ENCODE measurements around the gene CRYBG2. TPM values are rescaled to one million over a fixed set of nuclear protein-coding genes. Genes with fewer than 3 reads are reported as not detected.
A peak's percentile ranks its signal among the peaks of the same experiment; 100 is the strongest.

The CRYBG2 gene
- total RNA-seq, 1 donor from 2014 or later, result 0.27 TPM

DNA sequence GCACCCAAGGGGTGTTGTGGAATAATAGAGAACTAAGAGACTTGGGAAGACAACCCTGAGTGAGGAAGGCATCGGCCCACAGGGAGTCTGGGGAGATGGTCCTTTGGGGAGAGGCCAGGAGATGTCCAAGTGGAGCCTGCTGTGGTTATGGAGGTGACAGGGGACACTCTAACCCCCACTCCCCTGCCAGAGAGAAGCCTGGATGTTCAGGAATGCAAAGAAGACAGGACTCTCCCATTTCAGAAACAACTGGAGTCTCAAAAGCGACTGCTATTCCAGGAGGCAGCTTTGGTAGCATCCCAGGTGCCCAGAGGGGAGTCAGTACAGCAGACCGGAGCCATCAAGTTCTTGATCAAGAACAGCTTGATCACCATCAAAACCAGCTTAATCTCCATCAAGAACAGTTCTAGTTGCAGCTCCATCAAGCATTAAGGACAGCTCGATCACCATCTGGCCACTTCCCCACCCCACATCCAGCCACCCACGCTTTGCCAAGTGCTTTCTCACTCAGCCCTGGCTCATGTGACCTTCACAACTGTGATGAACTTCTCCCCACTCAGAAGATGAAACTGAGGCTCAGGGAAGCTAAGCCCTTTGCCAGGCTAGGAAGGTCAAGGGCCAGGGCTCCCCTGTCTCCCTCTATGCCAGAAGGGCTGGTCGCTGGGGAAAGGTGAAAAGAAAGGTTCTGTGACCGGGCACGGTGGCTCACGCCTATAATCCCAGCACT lies 35.4 kb downstream of the CRYBG2 start:
- ChIA-PET CTCF (interaction anchor here (1.2 to 11.7 kb wide), 6 partner anchors 11 to 149 kb away, joined by 3 to 372 read pairs (median 10); partner anchors contain the start of genes CEP85, SH3BGRL3 and ZNF593), POLR2A (interaction anchor here (0.6 to 14.1 kb wide), 16 partner anchors 10 to 1390 kb away, joined by 3 to 1638 read pairs (median 4); partner anchors contain the start of genes CEP85, HMGN2, PDIK1L and SH3BGRL3)
- H3K9me3 Mint-ChIP-seq, result no peaks in the 10 kb centered on the region
- intact Hi-C loops (cut with micrococcal nuclease), result no loop called here
- peak; percentile 5 for ATAC-seq (ENCODE audit: low read depth)
- no peaks in the 10 kb centered on the region for H3K27me3 Mint-ChIP-seq
- TF ChIP-seq, protein P1, sequence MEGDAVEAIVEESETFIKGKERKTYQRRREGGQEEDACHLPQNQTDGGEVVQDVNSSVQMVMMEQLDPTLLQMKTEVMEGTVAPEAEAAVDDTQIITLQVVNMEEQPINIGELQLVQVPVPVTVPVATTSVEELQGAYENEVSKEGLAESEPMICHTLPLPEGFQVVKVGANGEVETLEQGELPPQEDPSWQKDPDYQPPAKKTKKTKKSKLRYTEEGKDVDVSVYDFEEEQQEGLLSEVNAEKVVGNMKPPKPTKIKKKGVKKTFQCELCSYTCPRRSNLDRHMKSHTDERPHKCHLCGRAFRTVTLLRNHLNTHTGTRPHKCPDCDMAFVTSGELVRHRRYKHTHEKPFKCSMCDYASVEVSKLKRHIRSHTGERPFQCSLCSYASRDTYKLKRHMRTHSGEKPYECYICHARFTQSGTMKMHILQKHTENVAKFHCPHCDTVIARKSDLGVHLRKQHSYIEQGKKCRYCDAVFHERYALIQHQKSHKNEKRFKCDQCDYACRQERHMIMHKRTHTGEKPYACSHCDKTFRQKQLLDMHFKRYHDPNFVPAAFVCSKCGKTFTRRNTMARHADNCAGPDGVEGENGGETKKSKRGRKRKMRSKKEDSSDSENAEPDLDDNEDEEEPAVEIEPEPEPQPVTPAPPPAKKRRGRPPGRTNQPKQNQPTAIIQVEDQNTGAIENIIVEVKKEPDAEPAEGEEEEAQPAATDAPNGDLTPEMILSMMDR (IDR thresholded peaks at IDR 0.05), result no peak
- peaks cover 42% of the 10 kb centered on the region for H3K36me3 Mint-ChIP-seq (ENCODE audit: low read depth)
- peak overlapping the region; percentile 96 for H3K4me3 Mint-ChIP-seq
- H3K27ac Mint-ChIP-seq, result peak overlapping the region; percentile 98
- H3K4me1 Mint-ChIP-seq, result peaks cover 95% of the 10 kb centered on the region
- DNase-seq, result peak; percentile 26

DNA sequence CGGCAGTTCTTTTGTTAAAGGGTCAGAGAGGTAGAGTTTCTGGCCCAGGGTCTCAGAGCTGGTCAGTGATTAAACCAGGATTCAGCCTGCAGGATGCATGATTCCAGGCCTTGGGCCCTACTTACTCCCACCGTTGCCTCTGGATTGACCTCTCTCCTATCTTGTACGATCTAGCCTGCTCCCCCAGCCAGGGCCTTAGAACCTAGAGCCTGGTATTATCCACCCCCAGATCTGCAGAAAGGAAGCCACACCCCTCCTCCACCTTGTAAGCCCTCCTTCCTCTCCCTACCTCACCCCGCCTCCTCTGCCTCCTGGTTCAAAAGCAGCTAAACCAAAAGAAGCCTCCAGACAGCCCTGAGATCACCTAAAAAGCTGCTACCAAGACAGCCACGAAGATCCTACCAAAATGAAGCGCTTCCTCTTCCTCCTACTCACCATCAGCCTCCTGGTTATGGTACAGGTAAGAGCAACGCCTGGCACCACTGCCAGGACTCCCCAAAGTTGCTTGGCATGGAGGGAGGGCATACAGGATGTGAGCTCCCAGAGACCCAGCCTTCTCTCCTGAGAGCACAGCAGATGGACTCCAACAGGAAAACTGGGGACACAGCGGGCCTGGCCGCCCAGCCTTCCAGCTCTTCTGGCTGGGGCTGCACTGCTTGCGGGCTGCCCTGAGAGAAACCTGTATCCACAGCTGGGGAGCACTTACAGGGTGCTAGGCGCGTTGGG lies 36.2 kb downstream of the CRYBG2 start, which contains the start of gene CD52:
TSS of gene CD52 (plus strand) at position 347 of the 726 bp plus-strand sequence. CDS start at position 407, 60 bp downstream.
- intact Hi-C loops (cut with micrococcal nuclease), result loop anchor here (1.0 kb wide), 1 partner anchor 83 kb away; the partner anchor contains the start of gene CEP85
- peaks cover 35% of the 10 kb centered on the region for H3K36me3 Mint-ChIP-seq (ENCODE audit: low read depth)
- H3K4me3 Mint-ChIP-seq, result peak within 1 kb of the TSS; percentile 96
- peak within 1 kb of the TSS; percentile 98 for H3K27ac Mint-ChIP-seq
- peak; percentile 36 for DNase-seq
- no peaks in the 10 kb centered on the region for H3K27me3 Mint-ChIP-seq
- ChIA-PET POLR2A (interaction anchor here (0.6 to 14.1 kb wide), 12 partner anchors 10 to 1904 kb away, joined by 3 to 1638 read pairs (median 5); partner anchors contain the start of genes CEP85, HMGN2, SH3BGRL3 and STPG1), CTCF (interaction anchor here (1.2 to 11.7 kb wide), 6 partner anchors 10 to 148 kb away, joined by 3 to 372 read pairs (median 10); partner anchors contain the start of genes CEP85, SH3BGRL3 and ZNF593)
- ATAC-seq (ENCODE audit: low read depth), result peak; percentile 64
- no peaks in the 10 kb centered on the region for H3K9me3 Mint-ChIP-seq
- H3K4me1 Mint-ChIP-seq, result peaks cover 96% of the 10 kb centered on the region
- TF ChIP-seq, protein P1 (IDR thresholded peaks at IDR 0.05), result no peak

DNA sequence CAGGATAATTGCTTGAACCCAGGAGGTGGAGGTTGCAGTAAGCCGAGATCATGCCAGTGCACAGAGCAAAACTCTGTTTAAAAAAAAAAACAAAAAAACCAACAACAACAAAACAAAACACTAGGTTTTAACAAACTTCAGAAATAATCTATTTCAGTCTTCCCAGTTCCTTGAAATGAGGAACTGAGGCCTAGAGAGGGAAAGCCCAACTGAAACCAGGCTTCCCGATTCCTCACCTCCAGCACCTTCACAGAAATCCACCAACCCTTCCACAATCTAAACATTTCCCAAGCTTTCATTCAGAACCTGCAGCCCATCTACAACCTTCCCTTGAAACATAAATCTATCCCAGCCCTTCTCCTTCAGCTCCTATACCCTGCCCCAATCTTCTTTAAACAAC lies 36.8 kb downstream of the CRYBG2 start:
- TF ChIP-seq, protein P1 (IDR thresholded peaks at IDR 0.05), result no peak
- ChIA-PET POLR2A (interaction anchor here (0.7 to 14.1 kb wide), 9 partner anchors 9 to 1904 kb away, joined by 3 to 1638 read pairs (median 6); partner anchors contain the start of genes CEP85, HMGN2, SH3BGRL3 and STPG1), CTCF (interaction anchor here (1.8 to 11.7 kb wide), 4 partner anchors 29 to 148 kb away, joined by 5 to 372 read pairs (median 127); partner anchors contain the start of genes CEP85, SH3BGRL3 and ZNF593)
- intact Hi-C loops (cut with micrococcal nuclease), result loop anchor here (1.0 kb wide), 1 partner anchor 83 kb away; the partner anchor contains the start of gene CEP85
- ATAC-seq (ENCODE audit: low read depth), result no peak
- no peak for DNase-seq
- peak overlapping the region; percentile 98 for H3K27ac Mint-ChIP-seq
- H3K27me3 Mint-ChIP-seq, result no peaks in the 10 kb centered on the region
- peaks cover 91% of the 10 kb centered on the region for H3K4me1 Mint-ChIP-seq
- peak overlapping the region; percentile 96 for H3K4me3 Mint-ChIP-seq
- no peaks in the 10 kb centered on the region for H3K9me3 Mint-ChIP-seq
- H3K36me3 Mint-ChIP-seq (ENCODE audit: low read depth), result peaks cover 31% of the 10 kb centered on the region

DNA sequence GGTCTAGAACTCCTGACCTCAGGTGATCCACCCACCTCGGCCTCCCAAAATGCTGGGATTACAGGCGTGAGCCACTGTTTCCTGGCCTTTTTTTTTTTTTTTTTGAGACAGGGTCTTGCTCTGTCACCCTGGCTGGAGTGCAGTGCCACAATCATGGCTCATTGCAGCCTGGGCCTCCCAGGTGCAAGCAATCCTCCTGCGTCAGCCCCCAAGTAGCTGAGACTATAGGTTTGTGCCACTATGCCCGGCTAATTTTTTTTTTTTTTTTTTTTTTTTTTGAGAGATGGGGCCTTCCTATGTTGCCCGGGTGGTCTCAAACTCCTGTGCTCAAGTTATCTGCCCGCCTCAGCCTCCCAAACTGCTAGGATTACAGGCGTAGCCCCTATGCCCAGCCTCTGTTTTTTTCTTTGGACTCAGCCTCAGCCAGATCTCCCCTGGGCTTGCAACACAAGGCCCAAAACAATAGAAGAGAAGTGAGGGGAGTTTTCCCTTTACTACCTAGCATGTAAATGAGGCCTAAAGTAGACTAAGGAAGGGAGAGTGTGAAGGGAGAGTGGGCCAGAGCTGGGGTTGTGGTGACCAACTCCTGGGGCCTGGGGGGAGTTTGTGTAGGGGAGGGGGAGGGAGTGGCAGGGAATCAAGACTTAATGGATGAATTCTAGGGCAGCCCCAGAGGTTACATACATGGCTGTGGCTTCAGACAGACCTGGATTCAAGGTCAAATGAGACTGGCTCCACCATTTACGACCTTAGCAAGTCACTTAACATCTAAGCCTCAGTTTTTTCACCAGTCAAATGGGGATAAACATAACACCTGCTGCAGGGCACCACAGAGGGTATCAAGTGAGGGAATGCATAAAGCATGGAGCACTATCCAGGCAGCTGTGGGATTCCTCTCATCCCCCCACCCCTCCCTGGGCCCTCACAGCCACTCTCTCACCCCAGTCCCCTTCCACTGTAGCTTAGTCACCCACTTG lies 37.8 kb downstream of the CRYBG2 start:
- ATAC-seq (ENCODE audit: low read depth) (peak; percentile 18), DNase-seq (no peak)
- peak overlapping the region; percentile 96 for H3K4me3 Mint-ChIP-seq
- H3K27ac Mint-ChIP-seq, result peak overlapping the region; percentile 98
- intact Hi-C loops (cut with micrococcal nuclease), result loop anchor here (1.0 kb wide), 2 partner anchors 10 to 27 kb away; partner anchors contain the start of gene UBXN11
- no peaks in the 10 kb centered on the region for H3K9me3 Mint-ChIP-seq
- peaks cover 25% of the 10 kb centered on the region for H3K36me3 Mint-ChIP-seq (ENCODE audit: low read depth)
- ChIA-PET CTCF (interaction anchor here (1.8 to 11.7 kb wide), 3 partner anchors 17 to 38 kb away, joined by 5 to 372 read pairs (median 240); partner anchors contain the start of gene SH3BGRL3), POLR2A (interaction anchor here (0.6 to 14.1 kb wide), 11 partner anchors 8 to 1571 kb away, joined by 3 to 1638 read pairs (median 5); partner anchors contain the start of genes SH3BGRL3 and UBXN11)
- TF ChIP-seq, protein P1 (IDR thresholded peaks at IDR 0.05), result no peak
- peaks cover 88% of the 10 kb centered on the region for H3K4me1 Mint-ChIP-seq
- H3K27me3 Mint-ChIP-seq, result no peaks in the 10 kb centered on the region

All from activated B cell treated with CpG ODN at 0.5 μM for 24 hours (primary cell).